Loucy (cell line): ENCODE data around the gene STAC.

Source experiments
- H2AFZ ChIP-seq: fragments of 200-600 bp; sonication (generic); 2 replicates; pipeline ENCODE4 v1.6.0; 2016; ENCODE audit warnings: antibody characterized with exemption, mild to moderate bottlenecking, low read length, moderate library complexity
- H3F3A ChIP-seq: fragments of 200-600 bp; 2 replicates; pipeline ENCODE4 v1.6.0; 2016; ENCODE audit warnings: antibody characterized with exemption, low read depth, mild to moderate bottlenecking
- H3K27me3 ChIP-seq: fragments of 200-600 bp; sonication (generic); 2 replicates; pipeline ENCODE4 v1.6.1; 2014; ENCODE audit warnings: low read length, mild to moderate bottlenecking; ENCODE audit not compliant: insufficient read depth, poor library complexity, severe bottlenecking
- H3K36me3 ChIP-seq: fragments of 200-600 bp; sonication (generic); 2 replicates; pipeline ENCODE4 v1.6.1; 2016; ENCODE audit warnings: low read length; ENCODE audit not compliant: insufficient read depth
- H3K4me1 ChIP-seq: fragments of 200-600 bp; sonication (generic); 2 replicates; pipeline ENCODE4 v1.5.1; 2014; ENCODE audit warnings: low read length, mild to moderate bottlenecking; ENCODE audit not compliant: insufficient read depth, poor library complexity, severe bottlenecking
- H3K4me2 ChIP-seq: fragments of 200-600 bp; sonication (generic); 2 replicates; pipeline ENCODE4 v1.6.0; 2014; ENCODE audit warnings: antibody characterized with exemption, low read length, low read depth, mild to moderate bottlenecking; ENCODE audit not compliant: poor library complexity, severe bottlenecking
- H3K4me3 ChIP-seq: fragments of 200-600 bp; sonication (generic); 2 replicates; pipeline ENCODE4 v1.5.1; 2014; ENCODE audit warnings: low read length, mild to moderate bottlenecking, mixed read lengths; ENCODE audit not compliant: poor library complexity, severe bottlenecking
- H3K79me2 ChIP-seq: fragments of 200-600 bp; sonication (generic); 2 replicates; pipeline ENCODE4 v1.6.1; 2014; ENCODE audit warnings: low read length; ENCODE audit not compliant: insufficient read depth
- H3K9ac ChIP-seq: fragments of 200-600 bp; sonication (generic); 2 replicates; pipeline ENCODE4 v1.6.0; 2014; ENCODE audit warnings: mild to moderate bottlenecking, low read depth, low read length, moderate library complexity; ENCODE audit not compliant: poor library complexity, severe bottlenecking
- H3K9me2 ChIP-seq: fragments of 200-600 bp; sonication (generic); replicated peaks from 2 replicates; pipeline ENCODE4 v1.6.1; 2016; ENCODE audit warnings: low read depth, low read length, mixed read lengths
- H3K9me3 ChIP-seq: fragments of 200-600 bp; sonication (generic); 2 replicates; pipeline ENCODE4 v1.6.1; 2014; ENCODE audit warnings: mild to moderate bottlenecking, antibody characterized with exemption, low read length, low read depth; ENCODE audit not compliant: insufficient read depth
- H4K20me1 ChIP-seq: fragments of 200-600 bp; sonication (generic); 2 replicates; pipeline ENCODE4 v1.6.0; 2014; ENCODE audit warnings: antibody characterized with exemption, low read length, mild to moderate bottlenecking; ENCODE audit not compliant: insufficient read depth, poor library complexity, severe bottlenecking
- EZH2phosphoT487 ChIP-seq: fragments of 200-600 bp; IDR thresholded peaks from 2 replicates; pipeline ENCODE4 v1.6.1; 2018; ENCODE audit warnings: antibody characterized with exemption, mild to moderate bottlenecking, moderate library complexity, borderline replicate concordance
- TF ChIP-seq, protein P1 (sequence below): fragments of 200-600 bp; sonication (generic); conservative IDR thresholded peaks from 2 replicates; pipeline ENCODE4 v1.5.1; 2014; ENCODE audit warnings: mild to moderate bottlenecking, antibody characterized with exemption, low read length

The STAC gene

GRCh38 chr3:36520241-36521006 is 140.1 kb downstream of the STAC start:
- Histone ChIP-seq H3K9ac (no peak overlapping the region), H3K4me1 (no peaks in the 10 kb centered on the region), H2AFZ (no peak overlapping the region), H3K4me3 (no peak overlapping the region), H3K4me2 (no peak overlapping the region), H3K36me3 (no peaks in the 10 kb centered on the region), H3K79me2 (no peaks in the 10 kb centered on the region), H4K20me1 (no peaks in the 10 kb centered on the region), H3K27me3 (no peaks in the 10 kb centered on the region), H3K9me2 (no peaks in the 10 kb centered on the region), H3K9me3 (no peaks in the 10 kb centered on the region), H3F3A (no peaks in the 10 kb centered on the region)
- TF ChIP-seq EZH2phosphoT487: no peak
- TF ChIP-seq, protein P1, sequence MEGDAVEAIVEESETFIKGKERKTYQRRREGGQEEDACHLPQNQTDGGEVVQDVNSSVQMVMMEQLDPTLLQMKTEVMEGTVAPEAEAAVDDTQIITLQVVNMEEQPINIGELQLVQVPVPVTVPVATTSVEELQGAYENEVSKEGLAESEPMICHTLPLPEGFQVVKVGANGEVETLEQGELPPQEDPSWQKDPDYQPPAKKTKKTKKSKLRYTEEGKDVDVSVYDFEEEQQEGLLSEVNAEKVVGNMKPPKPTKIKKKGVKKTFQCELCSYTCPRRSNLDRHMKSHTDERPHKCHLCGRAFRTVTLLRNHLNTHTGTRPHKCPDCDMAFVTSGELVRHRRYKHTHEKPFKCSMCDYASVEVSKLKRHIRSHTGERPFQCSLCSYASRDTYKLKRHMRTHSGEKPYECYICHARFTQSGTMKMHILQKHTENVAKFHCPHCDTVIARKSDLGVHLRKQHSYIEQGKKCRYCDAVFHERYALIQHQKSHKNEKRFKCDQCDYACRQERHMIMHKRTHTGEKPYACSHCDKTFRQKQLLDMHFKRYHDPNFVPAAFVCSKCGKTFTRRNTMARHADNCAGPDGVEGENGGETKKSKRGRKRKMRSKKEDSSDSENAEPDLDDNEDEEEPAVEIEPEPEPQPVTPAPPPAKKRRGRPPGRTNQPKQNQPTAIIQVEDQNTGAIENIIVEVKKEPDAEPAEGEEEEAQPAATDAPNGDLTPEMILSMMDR: no peak

DNA sequence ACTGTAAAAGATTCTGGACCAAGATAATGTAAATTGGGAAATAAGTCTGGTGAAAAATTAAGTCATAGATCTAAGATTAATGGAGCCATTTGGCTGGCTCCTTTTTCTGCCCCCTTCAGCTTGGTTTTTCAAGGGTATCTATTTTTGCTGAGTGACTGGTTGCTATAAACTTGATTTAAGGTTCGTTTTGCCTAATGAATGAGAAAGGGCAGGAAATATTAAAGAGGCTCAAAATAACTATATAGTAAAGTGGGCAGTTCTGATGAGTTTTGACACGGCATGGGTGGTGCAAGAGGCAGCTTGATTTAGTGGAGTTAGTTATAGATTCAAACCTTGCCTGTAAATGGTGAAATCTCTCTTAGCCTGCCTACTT is 140.7 kb downstream of the STAC start:
- no peak for TF ChIP-seq EZH2phosphoT487
- TF ChIP-seq, protein P1: no peak
- no peak overlapping the region for H3K4me3 ChIP-seq
- no peaks in the 10 kb centered on the region for H3K9me2 ChIP-seq
- no peak overlapping the region for H3K4me2 ChIP-seq
- H3K27me3 ChIP-seq: no peaks in the 10 kb centered on the region
- no peaks in the 10 kb centered on the region for H3K9me3 ChIP-seq
- H2AFZ ChIP-seq: no peak overlapping the region
- H3K9ac ChIP-seq: no peak overlapping the region
- H3K36me3 ChIP-seq: no peaks in the 10 kb centered on the region
- no peaks in the 10 kb centered on the region for H3K4me1 ChIP-seq
- no peaks in the 10 kb centered on the region for H3F3A ChIP-seq
- no peaks in the 10 kb centered on the region for H3K79me2 ChIP-seq
- H4K20me1 ChIP-seq: no peaks in the 10 kb centered on the region

- Histone ChIP-seq H3K9me2 (no peaks in the 10 kb centered on the region), H3K36me3 (peaks cover 7% of the 10 kb centered on the region; the same call in 1 of the 2 replicates), H3K9ac (no peak overlapping the region)
Observed at GRCh38 chr3:36524560-36524959, 144.3 kb downstream of the STAC start.

More at GRCh38 chr3:36524560-36524959, 144.3 kb downstream of the STAC start:
- H3K4me2 ChIP-seq: no peak overlapping the region
- no peaks in the 10 kb centered on the region for H4K20me1 ChIP-seq
- no peaks in the 10 kb centered on the region for H3K4me1 ChIP-seq
- TF ChIP-seq, protein P1: no peak
- TF ChIP-seq EZH2phosphoT487: no peak
- no peak overlapping the region for H3K4me3 ChIP-seq
- no peaks in the 10 kb centered on the region for H3K27me3 ChIP-seq
- H3F3A ChIP-seq: no peaks in the 10 kb centered on the region
- H2AFZ ChIP-seq: no peak overlapping the region
- H3K79me2 ChIP-seq: no peaks in the 10 kb centered on the region
- H3K9me3 ChIP-seq: no peaks in the 10 kb centered on the region
